GM12878 (cell line): ENCODE data around the gene USH2A.

Experiments
- CEBPB ChIP-seq, 2 experiments: fragments of 150-350 bp in 1 of 2; IDR thresholded peaks; 2 replicates each; pipeline ENCODE4 v1.6.1; 2012 to 2014; ENCODE audit warnings: low read depth in 2 of 2, low read length in 2 of 2, borderline replicate concordance in 1 of 2, inconsistent platforms in 1 of 2
- CHD2 ChIP-seq: IDR thresholded peaks from 2 replicates; pipeline ENCODE4 v1.6.1; 2011; ENCODE audit warnings: low read depth, low read length, improper control_type of control experiment, borderline replicate concordance
- ESRRA ChIP-seq: IDR thresholded peaks from 2 replicates; pipeline ENCODE4 v1.6.1; 2012; ENCODE audit warnings: mild to moderate bottlenecking, low read length, improper control_type of control experiment
- ETV6 ChIP-seq, 2 experiments: fragments of 450-650 bp in 1 of 2; IDR thresholded peaks in 1 of 2; conservative IDR thresholded peaks in 1 of 2; 2 replicates each; pipeline ENCODE4 v1.6.1; 2014; ENCODE audit warnings: antibody characterized with exemption in 1 of 2, borderline replicate concordance in 1 of 2, low read depth in 1 of 2, mild to moderate bottlenecking in 1 of 2, moderate library complexity in 1 of 2
- HDAC2 ChIP-seq: fragments of 200-600 bp; sonication (generic); IDR thresholded peaks from 2 replicates; pipeline ENCODE4 v1.6.1; 2017
- POLR2A ChIP-seq: IDR thresholded peaks from 2 replicates; pipeline ENCODE4 v1.6.1; 2011; ENCODE audit warnings: low read depth, mild to moderate bottlenecking, low read length
- POLR2AphosphoS5 ChIP-seq: IDR thresholded peaks from 2 replicates; pipeline ENCODE4 v1.6.1; 2011; ENCODE audit warnings: mild to moderate bottlenecking, low read length, inconsistent platforms
- SP1 ChIP-seq: IDR thresholded peaks from one replicate; pipeline ENCODE4 v1.6.1; 2011; ENCODE audit warnings: low read depth, low read length
- SREBF2 ChIP-seq: IDR thresholded peaks from 2 replicates; pipeline ENCODE4 v1.6.1; 2012; ENCODE audit warnings: mild to moderate bottlenecking, low read length
- SUZ12 ChIP-seq: fragments of 200-600 bp; sonication (generic); IDR thresholded peaks from one replicate; pipeline ENCODE4 v1.6.1; 2018; ENCODE audit warnings: antibody characterized with exemption, mild to moderate bottlenecking; ENCODE audit not compliant: unreplicated experiment
- TCF7 ChIP-seq: IDR thresholded peaks from 2 replicates; pipeline ENCODE4 v1.6.1; 2014; ENCODE audit warnings: antibody characterized with exemption, borderline replicate concordance
- ZNF592 ChIP-seq: fragments of 450-650 bp; IDR thresholded peaks from 2 replicates; pipeline ENCODE4 v1.6.1; 2017; ENCODE audit warnings: mild to moderate bottlenecking, moderate library complexity
- TF ChIP-seq, protein P1 (sequence below), 3 experiments: IDR thresholded peaks in 2 of 3; conservative IDR thresholded peaks in 1 of 3; 2 replicates each; pipeline ENCODE4 v1.5.1; 2011; ENCODE audit warnings: low read depth in 3 of 3, low read length in 3 of 3, mild to moderate bottlenecking in 3 of 3, control low read depth in 2 of 3, moderate library complexity in 2 of 3, inconsistent platforms in 1 of 3, mixed read lengths in 1 of 3; ENCODE audit not compliant: control insufficient read depth in 2 of 3, insufficient read depth in 1 of 3; ENCODE audit errors: extremely low read depth in 1 of 3
- TF ChIP-seq, protein P2 (sequence below): IDR thresholded peaks from 2 replicates; pipeline ENCODE4 v1.6.1; 2011; ENCODE audit warnings: mild to moderate bottlenecking, low read depth, low read length, moderate library complexity; ENCODE audit not compliant: insufficient replicate concordance

DNA sequence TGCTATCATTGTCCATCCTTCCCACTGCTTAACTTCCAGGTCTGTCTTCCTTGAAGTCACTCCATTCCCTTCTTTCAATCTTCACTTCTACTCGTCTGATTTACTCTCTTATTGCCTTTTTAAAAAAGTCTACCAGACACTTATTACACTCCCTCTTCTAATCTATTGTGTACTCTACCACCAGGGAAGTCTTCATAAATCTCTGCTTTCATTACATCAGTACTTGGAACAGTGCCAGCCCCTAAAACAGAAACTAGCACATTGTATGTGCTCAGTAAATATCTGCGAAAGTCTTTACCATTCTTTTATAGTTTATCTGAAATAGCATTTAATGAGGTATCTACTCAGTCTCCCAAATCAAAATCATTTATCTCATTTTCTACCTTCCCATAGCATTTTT lies 236.4 kb downstream of the USH2A start:
- TF ChIP-seq SREBF2: no peak
- TF ChIP-seq, protein P1, sequence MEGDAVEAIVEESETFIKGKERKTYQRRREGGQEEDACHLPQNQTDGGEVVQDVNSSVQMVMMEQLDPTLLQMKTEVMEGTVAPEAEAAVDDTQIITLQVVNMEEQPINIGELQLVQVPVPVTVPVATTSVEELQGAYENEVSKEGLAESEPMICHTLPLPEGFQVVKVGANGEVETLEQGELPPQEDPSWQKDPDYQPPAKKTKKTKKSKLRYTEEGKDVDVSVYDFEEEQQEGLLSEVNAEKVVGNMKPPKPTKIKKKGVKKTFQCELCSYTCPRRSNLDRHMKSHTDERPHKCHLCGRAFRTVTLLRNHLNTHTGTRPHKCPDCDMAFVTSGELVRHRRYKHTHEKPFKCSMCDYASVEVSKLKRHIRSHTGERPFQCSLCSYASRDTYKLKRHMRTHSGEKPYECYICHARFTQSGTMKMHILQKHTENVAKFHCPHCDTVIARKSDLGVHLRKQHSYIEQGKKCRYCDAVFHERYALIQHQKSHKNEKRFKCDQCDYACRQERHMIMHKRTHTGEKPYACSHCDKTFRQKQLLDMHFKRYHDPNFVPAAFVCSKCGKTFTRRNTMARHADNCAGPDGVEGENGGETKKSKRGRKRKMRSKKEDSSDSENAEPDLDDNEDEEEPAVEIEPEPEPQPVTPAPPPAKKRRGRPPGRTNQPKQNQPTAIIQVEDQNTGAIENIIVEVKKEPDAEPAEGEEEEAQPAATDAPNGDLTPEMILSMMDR (IDR thresholded peaks at IDR 0.05 in 2 of 3, conservative IDR thresholded peaks at IDR 0.05 in 1 of 3; ENCODE audit: control insufficient read depth in 2 of 3, extremely low read depth in 1 of 3, insufficient read depth in 1 of 3, low read depth in 3 of 3, low read length in 3 of 3): no peak
- TF ChIP-seq HDAC2: no peak
- no peak for TF ChIP-seq ETV6 (conservative IDR thresholded peaks at IDR 0.05 in 1 of 2, IDR thresholded peaks at IDR 0.05 in 1 of 2; ENCODE audit: borderline replicate concordance in 1 of 2, low read depth in 1 of 2)
- no peak for TF ChIP-seq CEBPB (IDR thresholded peaks at IDR 0.05; ENCODE audit: borderline replicate concordance in 1 of 2, low read depth in 2 of 2, low read length in 2 of 2)
- TF ChIP-seq ZNF592: no peak
- TF ChIP-seq POLR2AphosphoS5: no peak
- no peak for TF ChIP-seq SP1
- no peak for TF ChIP-seq POLR2A
- TF ChIP-seq SUZ12: no peak
- TF ChIP-seq TCF7: no peak
- no peak for TF ChIP-seq CHD2
- no peak for TF ChIP-seq ESRRA
- TF ChIP-seq, protein P2, sequence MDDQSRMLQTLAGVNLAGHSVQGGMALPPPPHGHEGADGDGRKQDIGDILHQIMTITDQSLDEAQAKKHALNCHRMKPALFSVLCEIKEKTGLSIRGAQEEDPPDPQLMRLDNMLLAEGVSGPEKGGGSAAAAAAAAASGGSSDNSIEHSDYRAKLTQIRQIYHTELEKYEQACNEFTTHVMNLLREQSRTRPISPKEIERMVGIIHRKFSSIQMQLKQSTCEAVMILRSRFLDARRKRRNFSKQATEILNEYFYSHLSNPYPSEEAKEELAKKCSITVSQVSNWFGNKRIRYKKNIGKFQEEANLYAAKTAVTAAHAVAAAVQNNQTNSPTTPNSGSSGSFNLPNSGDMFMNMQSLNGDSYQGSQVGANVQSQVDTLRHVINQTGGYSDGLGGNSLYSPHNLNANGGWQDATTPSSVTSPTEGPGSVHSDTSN: no peak
